Renal cortical epithelial cell (primary cell): ENCODE data around the gene CD79B. TPM values are rescaled to one million over a fixed set of nuclear protein-coding genes. Genes with fewer than 3 reads are reported as not detected.
A peak's percentile ranks its signal among the peaks of the same experiment; 100 is the strongest.
"Not testable (repeated sequence)": the region's sequence is repeated elsewhere in the genome, so short reads cannot be mapped to it uniquely, and the experiment has no call there.

ENCODE experiments used
- DNase-seq: peaks from one replicate; pipeline ENCODE4 v3.0.0-alpha.2; 2011; ENCODE audit warnings: low read depth
- total RNA-seq: library from RNA; depleted of rRNA; stranded (reverse); fragments of >200 nt; gene quantifications from 2 replicates; pipeline ENCODE4 v1.2.3, GENCODE V29; 2014

CD79B gene
- total RNA-seq, 1 donor from 2014 or later: not detected

- no peak for DNase-seq
Measured at GRCh38 chr17:63933598-63933997, 1.5 kb upstream of the CD79B start.

GRCh38 chr17:63932721-63933120 is 590 bp upstream of the CD79B start:
- no peak for DNase-seq

- no peak for DNase-seq
Measured at GRCh38 chr17:63930951-63931575, 1.1 kb downstream of the CD79B start.

- DNase-seq: no peak
Measured at GRCh38 chr17:63929860-63930766, 2.0 kb downstream of the CD79B start.

GRCh38 chr17:63928966-63929695 is 3.0 kb downstream of the CD79B start:
- DNase-seq: no peak

- DNase-seq: no peak
Measured at GRCh38 chr17:63928172-63928666, 3.9 kb downstream of the CD79B start.

GRCh38 chr17:63927464-63928171 is 4.5 kb downstream of the CD79B start:
- DNase-seq: no peak

- DNase-seq: no peak
Measured at GRCh38 chr17:63926164-63926563, 6.0 kb downstream of the CD79B start.

- no peak for DNase-seq
Measured at GRCh38 chr17:63925615-63926014, 6.5 kb downstream of the CD79B start.

GRCh38 chr17:63922402-63922801 is 9.7 kb downstream of the CD79B start:
- not testable (repeated sequence) for DNase-seq

GRCh38 chr17:63920779-63921178 is 11.4 kb downstream of the CD79B start:
- DNase-seq: not testable (repeated sequence)

- DNase-seq: not testable (repeated sequence)
Measured at GRCh38 chr17:63920050-63920449, 12.1 kb downstream of the CD79B start.

- DNase-seq: peak; percentile 27
Measured at GRCh38 chr17:63919311-63919723, 12.8 kb downstream of the CD79B start.

- not testable (repeated sequence) for DNase-seq
Measured at GRCh38 chr17:63918789-63919305, 13.3 kb downstream of the CD79B start, which contains the start of gene GH1. TSS of gene GH1 (minus strand) at chr17:63918839. CDS start at chr17:63918776, 63 bp downstream.

- no peak for DNase-seq
Measured at GRCh38 chr17:63918305-63918704, 13.8 kb downstream of the CD79B start.

GRCh38 chr17:63917646-63918045 is 14.5 kb downstream of the CD79B start:
- no peak for DNase-seq

- not testable (repeated sequence) for DNase-seq
Measured at GRCh38 chr17:63917206-63917605, 14.9 kb downstream of the CD79B start.

GRCh38 chr17:63916566-63917185 is 15.5 kb downstream of the CD79B start:
- no peak for DNase-seq

GRCh38 chr17:63915753-63916152 is 16.4 kb downstream of the CD79B start:
- DNase-seq: not testable (repeated sequence)

GRCh38 chr17:63914471-63914870 is 17.7 kb downstream of the CD79B start:
- no peak for DNase-seq

GRCh38 chr17:63911657-63912100 is 20.5 kb downstream of the CD79B start:
- DNase-seq: no peak
